Natural killer cell (primary cell): ENCODE results near the gene RPL26. TPM values are rescaled to one million over a fixed set of nuclear protein-coding genes. Genes with fewer than 3 reads are reported as not detected.

Experiments used
- ATAC-seq, 3 donors: fragments of 150-1000 bp in 2 of 3; fragments of 200-7000 bp in 1 of 3; cut with Tn5 transposase; 1 replicate in 1 of 3; 2 replicates in 2 of 3; pipeline ENCODE4 v1.10.0; 2021; ENCODE audit warnings: mild to moderate bottlenecking in 2 of 3, moderate library complexity in 2 of 3
- DNase-seq, 2 donors: peaks; one replicate each; pipeline versions ENCODE4 v3.0.0 to v3.0.0-alpha.2; 2013 to 2021; ENCODE audit warnings: mixed read lengths in 1 of 2
- H3K27ac ChIP-seq: one replicate; pipeline ENCODE4 v1.5.1; 2013; ENCODE audit warnings: mild to moderate bottlenecking, low read length
- H3K27me3 ChIP-seq: one replicate; pipeline ENCODE4 v1.6.1; 2013; ENCODE audit warnings: low read length; ENCODE audit not compliant: control insufficient read depth, insufficient read depth
- H3K36me3 ChIP-seq: one replicate; pipeline ENCODE4 v1.6.1; 2013; ENCODE audit warnings: low read length; ENCODE audit not compliant: control insufficient read depth, insufficient read depth
- H3K4me1 ChIP-seq: one replicate; pipeline ENCODE4 v1.6.1; 2013; ENCODE audit warnings: low read length; ENCODE audit not compliant: control insufficient read depth, insufficient read depth
- H3K4me3 ChIP-seq: one replicate; pipeline ENCODE4 v1.5.1; 2013; ENCODE audit warnings: low read length
- H3K9me3 ChIP-seq: one replicate; pipeline ENCODE4 v1.6.1; 2013; ENCODE audit warnings: low read length; ENCODE audit not compliant: control insufficient read depth, insufficient read depth
- H3K27ac Mint-ChIP-seq, 2 donors: one replicate each; pipeline ENCODE4 v1.8.0; 2022; ENCODE audit warnings: mild to moderate bottlenecking in 2 of 2, mixed read lengths in 2 of 2, moderate library complexity in 1 of 2
- H3K27me3 Mint-ChIP-seq, 2 donors: one replicate each; pipeline ENCODE4 v1.8.0; 2022; ENCODE audit warnings: low read depth in 2 of 2, mixed read lengths in 2 of 2
- H3K36me3 Mint-ChIP-seq: one replicate; pipeline ENCODE4 v1.8.0; 2022; ENCODE audit warnings: mixed read lengths
- H3K4me1 Mint-ChIP-seq, 2 donors: one replicate each; pipeline ENCODE4 v1.8.0; 2022; ENCODE audit warnings: mixed read lengths in 2 of 2
- H3K4me3 Mint-ChIP-seq: one replicate; pipeline ENCODE4 v1.8.0; 2022; ENCODE audit warnings: mild to moderate bottlenecking, moderate library complexity, mixed read lengths
- H3K9me3 Mint-ChIP-seq, 2 donors: one replicate each; pipeline ENCODE4 v1.8.0; 2022; ENCODE audit warnings: mixed read lengths in 2 of 2
- WGBS: methylation state at CpG from one replicate; pipeline ENCODE4 v1.1.7; 2013; ENCODE audit warnings: missing lambda C conversion rate; ENCODE audit not compliant: insufficient coverage; 5-methylcytosine and 5-hydroxymethylcytosine counted together
- intact Hi-C: fragments of 100-400 bp; cut with micrococcal nuclease; formaldehyde crosslinking; loops from one replicate; pipeline ENCODE4 v1.14.2; 2022
- total RNA-seq, 4 donors: library from RNA; stranded (reverse); fragments of 120-200 nt in 1 of 4; gene quantifications; one replicate each; pipeline versions ENCODE4 v1.2.3 to v1.2.4, GENCODE V29; 2013 to 2022
- TF ChIP-seq, protein P1 (sequence below): fragments of 200-600 bp; IDR thresholded peaks from one replicate; pipeline ENCODE4 v1.8.0; 2022; ENCODE audit warnings: antibody characterized with exemption

The RPL26 gene
- total RNA-seq, 3 donors from 2014 or later (not counting 1 experiment from before 2014, with no cell fraction given), result 1,481 to 1,796 (median 1,628) TPM

DNA sequence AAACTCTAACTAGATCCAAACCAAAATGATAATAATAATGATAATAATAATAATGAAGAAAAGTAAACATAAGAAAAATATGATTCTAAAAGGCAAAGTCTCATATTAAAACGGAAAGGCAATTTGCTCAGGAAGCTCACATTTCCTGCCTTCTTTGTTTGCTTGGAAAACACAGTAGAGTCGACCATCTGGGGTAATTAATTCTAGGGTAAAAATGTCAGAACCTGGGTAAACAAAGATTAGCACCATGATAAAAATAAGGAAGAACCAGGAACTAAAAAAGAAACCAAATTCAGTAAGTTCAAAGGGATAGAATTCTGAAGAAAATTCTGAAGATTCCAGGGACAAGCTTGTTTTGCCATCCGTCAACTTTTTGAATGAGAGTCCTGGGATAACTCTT is 22.7 kb downstream of the RPL26 start:
- no peak overlapping the region for H3K27ac Mint-ChIP-seq
- no peaks in the 10 kb centered on the region for H3K36me3 Mint-ChIP-seq
- H3K4me3 ChIP-seq, result no peak overlapping the region
- TF ChIP-seq, protein P1, sequence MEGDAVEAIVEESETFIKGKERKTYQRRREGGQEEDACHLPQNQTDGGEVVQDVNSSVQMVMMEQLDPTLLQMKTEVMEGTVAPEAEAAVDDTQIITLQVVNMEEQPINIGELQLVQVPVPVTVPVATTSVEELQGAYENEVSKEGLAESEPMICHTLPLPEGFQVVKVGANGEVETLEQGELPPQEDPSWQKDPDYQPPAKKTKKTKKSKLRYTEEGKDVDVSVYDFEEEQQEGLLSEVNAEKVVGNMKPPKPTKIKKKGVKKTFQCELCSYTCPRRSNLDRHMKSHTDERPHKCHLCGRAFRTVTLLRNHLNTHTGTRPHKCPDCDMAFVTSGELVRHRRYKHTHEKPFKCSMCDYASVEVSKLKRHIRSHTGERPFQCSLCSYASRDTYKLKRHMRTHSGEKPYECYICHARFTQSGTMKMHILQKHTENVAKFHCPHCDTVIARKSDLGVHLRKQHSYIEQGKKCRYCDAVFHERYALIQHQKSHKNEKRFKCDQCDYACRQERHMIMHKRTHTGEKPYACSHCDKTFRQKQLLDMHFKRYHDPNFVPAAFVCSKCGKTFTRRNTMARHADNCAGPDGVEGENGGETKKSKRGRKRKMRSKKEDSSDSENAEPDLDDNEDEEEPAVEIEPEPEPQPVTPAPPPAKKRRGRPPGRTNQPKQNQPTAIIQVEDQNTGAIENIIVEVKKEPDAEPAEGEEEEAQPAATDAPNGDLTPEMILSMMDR, result no peak
- H3K4me1 Mint-ChIP-seq, result peaks cover 0 to 3% of the 10 kb centered on the region in 2 donors
- ATAC-seq, result no peak
- WGBS, result 39% methylated on average over 3 of the region's 3 CpGs
- DNase-seq, result no peak
- H3K27me3 ChIP-seq, result no peaks in the 10 kb centered on the region
- H3K36me3 ChIP-seq, result no peaks in the 10 kb centered on the region
- H3K4me1 ChIP-seq, result no peaks in the 10 kb centered on the region
- no peak overlapping the region for H3K27ac ChIP-seq
- H3K4me3 Mint-ChIP-seq, result no peak overlapping the region
- intact Hi-C loops, result no loop called here
- H3K27me3 Mint-ChIP-seq, result no peaks in the 10 kb centered on the region
- H3K9me3 ChIP-seq, result no peaks in the 10 kb centered on the region
- no peaks in the 10 kb centered on the region for H3K9me3 Mint-ChIP-seq

DNA sequence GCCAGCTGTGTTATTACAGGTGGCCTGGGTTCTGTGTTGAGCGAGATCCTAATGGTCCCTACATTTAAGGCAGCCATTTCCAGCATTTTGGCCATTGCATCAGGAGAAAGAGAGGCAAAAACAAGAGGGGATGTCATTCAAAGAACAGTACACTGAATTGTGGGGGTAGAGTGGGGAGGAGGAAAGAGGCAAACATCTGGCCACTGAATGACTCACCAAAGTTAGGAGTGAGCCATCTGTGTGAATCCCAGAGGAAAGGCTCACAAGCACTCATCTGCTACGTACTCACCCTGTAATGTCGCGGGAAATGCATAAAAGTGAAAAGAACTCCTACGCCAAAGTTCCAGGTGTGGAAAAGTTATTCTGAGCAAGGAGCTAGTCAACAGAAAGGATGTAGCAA is 23.2 kb downstream of the RPL26 start:
- no peak overlapping the region for H3K27ac ChIP-seq
- DNase-seq, result no peak
- H3K9me3 Mint-ChIP-seq, result no peaks in the 10 kb centered on the region
- no peak for ATAC-seq
- H3K4me3 ChIP-seq, result no peak overlapping the region
- no peaks in the 10 kb centered on the region for H3K36me3 Mint-ChIP-seq
- TF ChIP-seq, protein P1, result no peak
- intact Hi-C loops, result no loop called here
- H3K9me3 ChIP-seq, result no peaks in the 10 kb centered on the region
- H3K36me3 ChIP-seq, result no peaks in the 10 kb centered on the region
- no peaks in the 10 kb centered on the region for H3K27me3 ChIP-seq
- no peaks in the 10 kb centered on the region for H3K27me3 Mint-ChIP-seq
- H3K27ac Mint-ChIP-seq, result no peak overlapping the region
- WGBS, result 79% methylated on average over 5 of the region's 5 CpGs
- no peak overlapping the region for H3K4me3 Mint-ChIP-seq
- no peaks in the 10 kb centered on the region for H3K4me1 ChIP-seq
- H3K4me1 Mint-ChIP-seq, result peaks cover 0 to 3% of the 10 kb centered on the region in 2 donors

DNA sequence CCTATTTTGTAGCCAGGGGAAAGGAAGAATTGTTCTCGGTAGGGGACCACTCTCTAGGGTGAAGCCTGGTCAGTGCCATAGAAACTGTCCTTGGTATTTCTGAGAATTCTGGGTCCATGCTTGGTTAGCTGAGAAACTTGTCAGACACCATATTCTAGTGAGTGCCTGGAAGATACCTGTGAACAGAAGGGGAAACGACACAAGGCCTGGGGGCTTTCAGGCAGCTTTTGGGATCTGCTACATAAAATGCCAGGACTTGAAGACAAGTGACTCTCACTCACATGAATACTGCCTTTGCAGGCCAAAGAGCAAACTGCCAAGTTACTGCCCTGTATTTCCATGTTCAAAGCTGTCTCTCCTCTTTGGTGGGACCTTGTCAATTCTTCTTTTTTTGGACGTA is 25.1 kb downstream of the RPL26 start:
- no peaks in the 10 kb centered on the region for H3K27me3 Mint-ChIP-seq
- intact Hi-C loops, result no loop called here
- 88% methylated on average over 2 of the region's 3 CpGs for WGBS
- H3K4me3 Mint-ChIP-seq, result no peak overlapping the region
- no peaks in the 10 kb centered on the region for H3K36me3 ChIP-seq
- peaks cover 0 to 3% of the 10 kb centered on the region in 2 donors for H3K4me1 Mint-ChIP-seq
- no peaks in the 10 kb centered on the region for H3K36me3 Mint-ChIP-seq
- no peaks in the 10 kb centered on the region for H3K27me3 ChIP-seq
- TF ChIP-seq, protein P1, result no peak
- no peak overlapping the region for H3K4me3 ChIP-seq
- H3K27ac ChIP-seq, result no peak overlapping the region
- no peaks in the 10 kb centered on the region for H3K4me1 ChIP-seq
- no peak overlapping the region for H3K27ac Mint-ChIP-seq
- H3K9me3 ChIP-seq, result no peaks in the 10 kb centered on the region
- no peaks in the 10 kb centered on the region for H3K9me3 Mint-ChIP-seq
- ATAC-seq, result no peak
- no peak for DNase-seq

DNA sequence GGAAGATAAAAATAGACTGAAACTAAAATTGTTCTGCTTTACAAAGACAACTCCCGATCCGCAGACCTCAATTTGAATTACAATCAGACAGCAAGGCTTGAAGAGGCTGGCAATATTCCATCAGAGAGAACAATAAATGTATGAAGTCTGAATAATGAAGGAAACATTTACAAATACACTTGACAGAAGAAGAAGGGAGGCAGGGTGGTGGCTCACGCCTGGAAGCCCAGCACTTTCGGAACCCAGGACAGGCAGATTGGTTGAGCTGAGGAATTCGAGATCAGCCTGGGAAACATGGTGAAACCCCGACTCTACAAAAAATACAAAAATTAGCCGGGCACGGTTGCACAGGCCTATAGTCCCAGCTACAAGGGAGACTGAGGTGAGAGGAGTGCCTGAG is 28.8 kb downstream of the RPL26 start:
- Mint-ChIP-seq H3K36me3 (no peaks in the 10 kb centered on the region), H3K4me3 (no peak overlapping the region), H3K27me3 (peaks cover 0 to 3% of the 10 kb centered on the region in 2 donors), H3K9me3 (no peaks in the 10 kb centered on the region), H3K4me1 (no peaks in the 10 kb centered on the region), H3K27ac (no peak overlapping the region)
- H3K27ac ChIP-seq, result no peak overlapping the region
- no peak overlapping the region for H3K4me3 ChIP-seq
- intact Hi-C loops, result no loop called here
- H3K9me3 ChIP-seq, result no peaks in the 10 kb centered on the region
- 72% methylated on average over 7 of the region's 8 CpGs for WGBS
- TF ChIP-seq, protein P1, result no peak
- no peaks in the 10 kb centered on the region for H3K4me1 ChIP-seq
- no peaks in the 10 kb centered on the region for H3K27me3 ChIP-seq
- no peaks in the 10 kb centered on the region for H3K36me3 ChIP-seq
- ATAC-seq (no peak), DNase-seq (no peak)
